A549 (cell line): ENCODE data around the gene UVRAG.

ENCODE experiments used
- HDAC2 ChIP-seq: fragments of 200-600 bp; sonication (generic); IDR thresholded peaks from 2 replicates; pipeline ENCODE4 v1.6.1; 2016
- JUN ChIP-seq, 2 experiments: fragments of >200 bp; sonication (Bioruptor Twin); formaldehyde crosslinking; IDR thresholded peaks; 2 replicates in 1 of 2; 3 replicates in 1 of 2; pipeline ENCODE4 v1.6.1; 2016 to 2017
- KDM5A ChIP-seq: fragments of 200-600 bp; sonication (generic); IDR thresholded peaks from 2 replicates; pipeline ENCODE4 v1.6.1; 2016; ENCODE audit warnings: antibody characterized with exemption, mild to moderate bottlenecking
- SREBF2 ChIP-seq: fragments of 450-650 bp; IDR thresholded peaks from 2 replicates; pipeline ENCODE4 v1.6.1; 2014; ENCODE audit warnings: mild to moderate bottlenecking, moderate library complexity
- TF ChIP-seq, protein P1 (sequence below): fragments of >200 bp; sonication (Bioruptor Twin); formaldehyde crosslinking; IDR thresholded peaks from 3 replicates; pipeline ENCODE4 v1.5.1; 2016

DNA sequence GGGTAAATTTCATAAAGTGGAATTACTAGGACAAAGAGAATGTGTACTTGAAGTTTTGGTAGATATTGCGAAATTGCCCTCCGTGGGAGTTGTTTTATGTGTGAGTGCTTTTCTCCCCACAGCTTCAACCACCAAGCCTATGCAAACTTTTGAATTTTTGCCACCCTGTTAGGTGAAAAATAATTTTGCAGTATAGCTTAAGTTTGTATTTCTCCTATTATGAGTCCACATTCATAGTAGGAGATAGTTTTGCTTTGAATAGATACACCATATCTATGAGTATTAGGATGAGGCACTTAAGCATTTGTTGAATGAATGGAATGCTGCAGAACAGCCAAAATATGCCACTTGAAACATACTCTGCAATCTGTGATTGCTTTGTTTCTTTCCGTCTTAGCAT lies 43.6 kb downstream of the UVRAG start:
- no peak for TF ChIP-seq SREBF2
- no peak for TF ChIP-seq HDAC2
- TF ChIP-seq, protein P1, sequence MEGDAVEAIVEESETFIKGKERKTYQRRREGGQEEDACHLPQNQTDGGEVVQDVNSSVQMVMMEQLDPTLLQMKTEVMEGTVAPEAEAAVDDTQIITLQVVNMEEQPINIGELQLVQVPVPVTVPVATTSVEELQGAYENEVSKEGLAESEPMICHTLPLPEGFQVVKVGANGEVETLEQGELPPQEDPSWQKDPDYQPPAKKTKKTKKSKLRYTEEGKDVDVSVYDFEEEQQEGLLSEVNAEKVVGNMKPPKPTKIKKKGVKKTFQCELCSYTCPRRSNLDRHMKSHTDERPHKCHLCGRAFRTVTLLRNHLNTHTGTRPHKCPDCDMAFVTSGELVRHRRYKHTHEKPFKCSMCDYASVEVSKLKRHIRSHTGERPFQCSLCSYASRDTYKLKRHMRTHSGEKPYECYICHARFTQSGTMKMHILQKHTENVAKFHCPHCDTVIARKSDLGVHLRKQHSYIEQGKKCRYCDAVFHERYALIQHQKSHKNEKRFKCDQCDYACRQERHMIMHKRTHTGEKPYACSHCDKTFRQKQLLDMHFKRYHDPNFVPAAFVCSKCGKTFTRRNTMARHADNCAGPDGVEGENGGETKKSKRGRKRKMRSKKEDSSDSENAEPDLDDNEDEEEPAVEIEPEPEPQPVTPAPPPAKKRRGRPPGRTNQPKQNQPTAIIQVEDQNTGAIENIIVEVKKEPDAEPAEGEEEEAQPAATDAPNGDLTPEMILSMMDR = no peak
- TF ChIP-seq JUN (IDR thresholded peaks at IDR 0.05) = no peak
- TF ChIP-seq KDM5A = no peak
